CD14-positive monocyte (primary cell): ENCODE data around the gene CELF1. TPM values are rescaled to one million over a fixed set of nuclear protein-coding genes. Genes with fewer than 3 reads are reported as not detected.

ENCODE experiments used
- DNase-seq, 3 donors: peaks; one replicate each; pipeline ENCODE4 v3.0.0-alpha.2; 2011 to 2022
- H2AFZ ChIP-seq: 2 replicates; pipeline ENCODE4 v1.6.0; 2012; ENCODE audit warnings: mild to moderate bottlenecking, low read depth, low read length, inconsistent platforms; ENCODE audit not compliant: insufficient read depth, poor library complexity, severe bottlenecking
- H3K27ac ChIP-seq, 2 donors: 1 replicate in 1 of 2; 2 replicates in 1 of 2; pipeline ENCODE4 v1.5.1; 2012 to 2013; ENCODE audit warnings: low read length in 2 of 2, control low read depth in 1 of 2, inconsistent platforms in 1 of 2, low read depth in 1 of 2, mild to moderate bottlenecking in 1 of 2
- H3K27me3 ChIP-seq, 2 donors: one replicate each; pipeline versions ENCODE4 v1.6.0 to v1.6.1; 2011 to 2013; ENCODE audit warnings: low read length in 2 of 2; ENCODE audit not compliant: control insufficient read depth in 2 of 2, insufficient read depth in 2 of 2
- H3K36me3 ChIP-seq, 2 donors: replicated peaks in 1 of 2; 1 replicate in 1 of 2; 2 replicates in 1 of 2; pipeline versions ENCODE4 v1.5.1 to v1.6.1; 2012 to 2013; ENCODE audit warnings: low read length in 2 of 2, control low read depth in 1 of 2, inconsistent platforms in 1 of 2, mild to moderate bottlenecking in 1 of 2; ENCODE audit not compliant: insufficient read depth in 2 of 2, control insufficient read depth in 1 of 2
- H3K4me1 ChIP-seq, 2 donors: 1 replicate in 1 of 2; 2 replicates in 1 of 2; pipeline versions ENCODE4 v1.5.1 to v1.6.1; 2012 to 2013; ENCODE audit warnings: low read length in 2 of 2, control low read depth in 1 of 2, inconsistent platforms in 1 of 2, mild to moderate bottlenecking in 1 of 2, moderate library complexity in 1 of 2; ENCODE audit not compliant: insufficient read depth in 2 of 2, control insufficient read depth in 1 of 2
- H3K4me2 ChIP-seq: replicated peaks from 2 replicates; pipeline ENCODE3; 2012; ENCODE audit warnings: low read length, moderate library complexity, mild to moderate bottlenecking; ENCODE audit not compliant: poor library complexity, severe bottlenecking; ENCODE audit errors: extremely low read depth
- H3K4me3 ChIP-seq, 3 experiments: fragments of 200-600 bp in 1 of 3; sonication (generic) in 1 of 3; replicated peaks in 1 of 3; 1 replicate in 2 of 3; 2 replicates in 1 of 3; pipeline ENCODE4 v1.5.1; 2011 to 2013; ENCODE audit warnings: low read length in 3 of 3, mild to moderate bottlenecking in 3 of 3, control low read depth in 2 of 3, low read depth in 2 of 3, inconsistent platforms in 1 of 3, moderate library complexity in 1 of 3
- H3K79me2 ChIP-seq: 2 replicates; pipeline ENCODE4 v1.6.0; 2012; ENCODE audit warnings: mild to moderate bottlenecking, control low read depth, inconsistent platforms, low read length, moderate library complexity; ENCODE audit not compliant: insufficient read depth
- H3K9ac ChIP-seq: 2 replicates; pipeline ENCODE4 v1.6.0; 2017; ENCODE audit warnings: low read length, mild to moderate bottlenecking; ENCODE audit not compliant: insufficient read depth, poor library complexity, severe bottlenecking
- H3K9me3 ChIP-seq, 2 donors: replicated peaks in 1 of 2; 1 replicate in 1 of 2; 2 replicates in 1 of 2; pipeline versions ENCODE4 v1.5.1 to v1.6.1; 2012 to 2013; ENCODE audit warnings: low read length in 2 of 2, control low read depth in 1 of 2; ENCODE audit not compliant: control insufficient read depth in 1 of 2, insufficient read depth in 1 of 2
- H4K20me1 ChIP-seq: 2 replicates; pipeline ENCODE4 v1.6.0; 2012; ENCODE audit warnings: mild to moderate bottlenecking, low read length, control low read depth, moderate library complexity; ENCODE audit not compliant: insufficient read depth
- H3K27ac Mint-ChIP-seq, 7 donors: one replicate each; pipeline ENCODE4 v1.8.0; 2020; ENCODE audit warnings: mild to moderate bottlenecking in 7 of 7, mixed read lengths in 7 of 7, moderate library complexity in 6 of 7, inconsistent platforms in 2 of 7
- H3K27me3 Mint-ChIP-seq, 3 donors: one replicate each; pipeline ENCODE4 v1.8.0; 2021 to 2022; ENCODE audit warnings: low read depth in 3 of 3, mild to moderate bottlenecking in 3 of 3, mixed read lengths in 3 of 3, moderate library complexity in 3 of 3, inconsistent platforms in 1 of 3
- H3K36me3 Mint-ChIP-seq, 2 donors: one replicate each; pipeline ENCODE4 v1.8.0; 2020; ENCODE audit warnings: mixed read lengths in 2 of 2, inconsistent platforms in 1 of 2, mild to moderate bottlenecking in 1 of 2
- H3K4me1 Mint-ChIP-seq: one replicate; pipeline ENCODE4 v1.8.0; 2020; ENCODE audit warnings: mild to moderate bottlenecking, mixed read lengths
- H3K4me3 Mint-ChIP-seq, 2 donors: one replicate each; pipeline ENCODE4 v1.8.0; 2020; ENCODE audit warnings: mild to moderate bottlenecking in 2 of 2, mixed read lengths in 2 of 2, moderate library complexity in 1 of 2
- H3K9me3 Mint-ChIP-seq, 7 donors: one replicate each; pipeline ENCODE4 v1.8.0; 2020 to 2022; ENCODE audit warnings: mixed read lengths in 7 of 7, mild to moderate bottlenecking in 6 of 7, moderate library complexity in 6 of 7, inconsistent platforms in 2 of 7
- CTCF ChIP-seq: fragments of 200-600 bp; IDR thresholded peaks from one replicate; pipeline ENCODE4 v1.8.0; 2022; ENCODE audit warnings: antibody characterized with exemption, mild to moderate bottlenecking
- WGBS: methylation state at CpG from one replicate; pipeline ENCODE4 v1.1.5; 2013; ENCODE audit warnings: missing lambda C conversion rate; ENCODE audit not compliant: insufficient coverage; 5-methylcytosine and 5-hydroxymethylcytosine counted together
- intact Hi-C, 2 donors: fragments of 100-400 bp; cut with micrococcal nuclease; formaldehyde crosslinking; loops; one replicate each; pipeline versions ENCODE4 v1.15.0 to v1.15.1; 2023
- polyA plus RNA-seq, 3 donors: library from polyadenylated mRNA; depleted of rRNA in 1 of 3; unstranded in 2 of 3; stranded (reverse) in 1 of 3; fragments of 300-500 nt in 2 of 3; fragments of >200 nt in 1 of 3; fragmentation: Illumina TruSeq in 2 of 3; gene quantifications; 1 replicate in 2 of 3; 2 replicates in 1 of 3; pipeline ENCODE4 v1.2.3, GENCODE V29; 2012 to 2021

The CELF1 gene
- polyA plus RNA-seq, 3 donors: 27.2 to 117 (median 39.9) TPM

GRCh38 chr11:47489395-47489755, 63.6 kb downstream of the CELF1 start:
- Mint-ChIP-seq H3K36me3 (peaks cover 54 to 64% of the 10 kb centered on the region in 2 donors), H3K9me3 (no peaks in the 10 kb centered on the region), H3K27ac (peak overlapping the region in 2 of 7 donors; percentile 58 to 63), H3K27me3 (no peaks in the 10 kb centered on the region), H3K4me3 (no peak overlapping the region), H3K4me1 (peaks cover 5% of the 10 kb centered on the region)
- Histone ChIP-seq H3K4me2 (no peak overlapping the region), H3K27me3 (no peaks in the 10 kb centered on the region), H3K27ac (peak overlapping the region in 1 of 2 donors; percentile 53), H3K79me2 (peaks cover 74% of the 10 kb centered on the region), H4K20me1 (peaks cover 82% of the 10 kb centered on the region), H3K9me3 (no peaks in the 10 kb centered on the region), H3K9ac (no peak overlapping the region), H3K36me3 (peaks cover 44 to 84% of the 10 kb centered on the region in 2 donors), H3K4me1 (peaks cover 6 to 7% of the 10 kb centered on the region in 2 donors), H2AFZ (no peak overlapping the region), H3K4me3 (no peak overlapping the region)
- DNase-seq: no peak
- intact Hi-C loops: loop anchor here in 1 of 2 donors (5.0 kb wide), 1 partner anchor 78 kb away; the partner anchor contains the start of gene PTPMT1
- no peak for TF ChIP-seq CTCF
- no CpG with 5 or more reads among the region's 2 CpGs for WGBS

GRCh38 chr11:47488674-47489394, 64.1 kb downstream of the CELF1 start:
- Mint-ChIP-seq H3K4me3 (no peak overlapping the region), H3K27ac (peak overlapping the region in 3 of 7 donors; percentile 58 to 74 (median 63)), H3K4me1 (peaks cover 7% of the 10 kb centered on the region), H3K36me3 (peaks cover 55 to 70% of the 10 kb centered on the region in 2 donors), H3K27me3 (no peaks in the 10 kb centered on the region), H3K9me3 (no peaks in the 10 kb centered on the region)
- no peak for TF ChIP-seq CTCF
- 88% methylated on average over 3 of the region's 6 CpGs for WGBS
- Histone ChIP-seq H3K4me2 (no peak overlapping the region), H4K20me1 (peaks cover 81% of the 10 kb centered on the region), H3K79me2 (peaks cover 72% of the 10 kb centered on the region), H3K4me3 (no peak overlapping the region), H3K36me3 (peaks cover 49 to 84% of the 10 kb centered on the region in 2 donors), H3K9me3 (no peaks in the 10 kb centered on the region), H3K9ac (no peak overlapping the region), H3K27ac (peak overlapping the region in 1 of 2 donors; percentile 53), H3K4me1 (peaks cover 11% of the 10 kb centered on the region in 2 donors), H3K27me3 (no peaks in the 10 kb centered on the region), H2AFZ (no peak overlapping the region)
- DNase-seq: no peak
- intact Hi-C loops: loop anchor here in 1 of 2 donors (5.0 kb wide), 1 partner anchor 78 kb away; the partner anchor contains the start of gene PTPMT1
